Lower leg skin (tissue), 4 donors: ENCODE measurements around the gene PLA2G4E. TPM values are rescaled to one million over a fixed set of nuclear protein-coding genes. Genes with fewer than 3 reads are reported as not detected.

ENCODE experiments used
- DNase-seq, 2 donors: peaks; one replicate each; pipeline ENCODE4 v3.0.0-alpha.2; 2019; ENCODE audit warnings: low spot score in 2 of 2
- H3K4me3 ChIP-seq: fragments of 200-600 bp; sonication (generic); 2 replicates; pipeline ENCODE4 v1.5.1; 2017; ENCODE audit warnings: mild to moderate bottlenecking, low read depth; ENCODE audit not compliant: poor library complexity, severe bottlenecking
- POLR2A ChIP-seq, 2 donors: fragments of 450-650 bp; IDR thresholded peaks; one replicate each; pipeline ENCODE4 v1.6.1; 2016 to 2017; ENCODE audit warnings: antibody characterized with exemption in 2 of 2, mild to moderate bottlenecking in 1 of 2, moderate library complexity in 1 of 2
- WGBS, 2 donors: methylation state at CpG; one replicate each; pipeline ENCODE4 v1.1.5; 2018; 5-methylcytosine and 5-hydroxymethylcytosine counted together
- intact Hi-C: fragments of 100-400 bp; cut with DNase I; formaldehyde crosslinking; loops from one replicate; pipeline ENCODE4 v1.15.0; 2023; ENCODE audit warnings: low total_unique reads
- total RNA-seq, 4 donors: library from RNA; depleted of rRNA; stranded (reverse); fragments of >200 nt; gene quantifications; one replicate each; pipeline ENCODE4 v1.1.0, GENCODE V29; 2016
- TF ChIP-seq, protein P1 (sequence below), 3 donors: fragments of 450-650 bp; IDR thresholded peaks; one replicate each; pipeline ENCODE4 v1.5.1; 2016; ENCODE audit warnings: antibody characterized with exemption in 3 of 3, mild to moderate bottlenecking in 3 of 3, moderate library complexity in 2 of 3

Gene PLA2G4E
- total RNA-seq, 4 donors from 2014 or later, result 49.8 to 67.2 (median 51.5) TPM

- DNase-seq, result peak; percentile 36 to 81
- no peak for TF ChIP-seq POLR2A (IDR thresholded peaks at IDR 0.05)
- TF ChIP-seq, protein P1, sequence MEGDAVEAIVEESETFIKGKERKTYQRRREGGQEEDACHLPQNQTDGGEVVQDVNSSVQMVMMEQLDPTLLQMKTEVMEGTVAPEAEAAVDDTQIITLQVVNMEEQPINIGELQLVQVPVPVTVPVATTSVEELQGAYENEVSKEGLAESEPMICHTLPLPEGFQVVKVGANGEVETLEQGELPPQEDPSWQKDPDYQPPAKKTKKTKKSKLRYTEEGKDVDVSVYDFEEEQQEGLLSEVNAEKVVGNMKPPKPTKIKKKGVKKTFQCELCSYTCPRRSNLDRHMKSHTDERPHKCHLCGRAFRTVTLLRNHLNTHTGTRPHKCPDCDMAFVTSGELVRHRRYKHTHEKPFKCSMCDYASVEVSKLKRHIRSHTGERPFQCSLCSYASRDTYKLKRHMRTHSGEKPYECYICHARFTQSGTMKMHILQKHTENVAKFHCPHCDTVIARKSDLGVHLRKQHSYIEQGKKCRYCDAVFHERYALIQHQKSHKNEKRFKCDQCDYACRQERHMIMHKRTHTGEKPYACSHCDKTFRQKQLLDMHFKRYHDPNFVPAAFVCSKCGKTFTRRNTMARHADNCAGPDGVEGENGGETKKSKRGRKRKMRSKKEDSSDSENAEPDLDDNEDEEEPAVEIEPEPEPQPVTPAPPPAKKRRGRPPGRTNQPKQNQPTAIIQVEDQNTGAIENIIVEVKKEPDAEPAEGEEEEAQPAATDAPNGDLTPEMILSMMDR (IDR thresholded peaks at IDR 0.05), result no peak
- 35 to 52% methylated on average over 5 of the region's 5 CpGs for WGBS, 2 donors
- intact Hi-C loops, result no loop called here
- no peak overlapping the region for H3K4me3 ChIP-seq
Measured at GRCh38 chr15:41950489-41950888, 70.4 kb downstream of the PLA2G4E start.

DNA sequence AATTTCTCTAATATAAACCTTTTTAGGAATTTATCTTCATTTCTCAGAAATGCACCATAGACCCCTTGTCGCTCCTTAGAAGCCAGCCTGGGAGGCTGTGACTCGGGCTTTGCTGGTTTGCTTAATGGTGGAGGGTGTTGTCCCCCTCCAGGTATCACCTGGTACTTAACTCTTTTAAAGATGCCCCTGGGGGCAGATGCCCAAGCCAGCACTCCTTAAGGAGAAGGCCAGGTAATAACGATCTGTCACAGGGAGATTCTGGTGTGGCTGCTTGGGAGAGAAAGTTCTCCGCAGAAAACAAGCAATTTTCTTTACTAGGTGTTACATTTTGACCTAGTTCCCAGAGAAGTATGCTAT is 70.7 kb downstream of the PLA2G4E start:
- peak in 1 of 2 donors; percentile 36 for DNase-seq
- TF ChIP-seq, protein P1 (IDR thresholded peaks at IDR 0.05), result no peak
- TF ChIP-seq POLR2A (IDR thresholded peaks at IDR 0.05), result no peak
- intact Hi-C loops, result no loop called here
- WGBS, 2 donors, result 73 to 79% methylated on average over 4 of the region's 4 CpGs
- H3K4me3 ChIP-seq, result no peak overlapping the region

DNA sequence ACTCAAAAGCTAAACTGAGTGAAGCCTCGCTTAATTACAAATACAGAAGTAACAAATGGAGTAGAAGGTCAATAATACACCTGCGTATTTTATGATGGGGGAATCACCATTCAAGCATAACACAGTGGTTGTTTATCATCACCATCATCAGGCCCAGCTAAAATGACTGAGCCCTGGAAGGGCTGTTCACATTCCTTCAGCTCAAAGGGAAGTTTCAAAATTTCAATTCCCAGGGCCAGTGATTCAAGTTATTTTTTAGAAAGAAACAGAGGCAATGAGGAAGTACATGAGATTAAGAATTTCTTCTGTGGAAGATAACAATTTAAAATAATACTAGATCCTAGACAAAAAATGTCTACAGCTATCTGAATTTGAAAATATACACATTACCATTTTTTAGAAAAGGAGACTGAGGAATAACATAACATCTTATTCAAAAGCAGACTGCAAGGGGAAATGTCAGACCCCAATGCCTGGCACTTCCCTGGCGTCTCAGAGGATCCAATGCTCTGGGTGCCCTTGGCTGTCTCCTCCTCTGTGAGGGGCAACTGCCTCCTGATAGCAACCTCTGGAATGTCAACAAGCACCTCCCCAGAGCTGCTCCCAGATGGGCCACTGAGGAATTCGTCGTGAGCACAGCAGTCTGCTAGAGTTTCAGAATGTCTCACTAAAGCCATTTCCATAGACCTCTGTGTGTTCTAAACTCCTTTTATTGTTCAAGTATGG is 71.3 kb downstream of the PLA2G4E start:
- DNase-seq, result peak in 1 of 2 donors; percentile 50

DNA sequence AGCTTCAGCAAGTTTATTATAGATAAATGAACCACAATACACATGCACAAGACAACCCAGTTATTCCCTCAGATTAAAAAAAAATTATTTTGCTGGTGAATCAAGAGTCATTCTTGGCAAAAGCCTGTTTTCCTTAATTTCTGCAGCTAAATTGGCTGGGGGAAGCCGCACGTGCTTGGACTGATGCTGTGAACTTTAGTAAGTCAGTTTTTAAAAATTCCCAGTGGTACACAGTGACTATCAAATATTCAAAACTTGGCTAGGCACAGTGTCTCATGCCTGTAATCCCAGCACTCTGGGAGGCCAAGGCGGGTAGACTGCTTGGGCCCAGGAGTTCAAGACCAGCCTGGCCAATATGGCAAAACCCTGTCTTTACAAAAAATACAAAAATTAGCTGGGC is 72.4 kb downstream of the PLA2G4E start:
- DNase-seq, result peak; percentile 71 to 89
- H3K4me3 ChIP-seq, result no peak overlapping the region
- intact Hi-C loops, result no loop called here
- 58 to 66% methylated on average over 3 of the region's 3 CpGs for WGBS, 2 donors
- TF ChIP-seq POLR2A (IDR thresholded peaks at IDR 0.05), result no peak
- TF ChIP-seq, protein P1 (IDR thresholded peaks at IDR 0.05), result no peak

More for the DNA sequence above, 71.3 kb downstream of the PLA2G4E start:
- TF ChIP-seq POLR2A (IDR thresholded peaks at IDR 0.05), result no peak
- TF ChIP-seq, protein P1 (IDR thresholded peaks at IDR 0.05), result no peak
- no peak overlapping the region for H3K4me3 ChIP-seq
- intact Hi-C loops, result no loop called here
- WGBS, 2 donors, result 82 to 85% methylated on average over 5 of the region's 5 CpGs

DNA sequence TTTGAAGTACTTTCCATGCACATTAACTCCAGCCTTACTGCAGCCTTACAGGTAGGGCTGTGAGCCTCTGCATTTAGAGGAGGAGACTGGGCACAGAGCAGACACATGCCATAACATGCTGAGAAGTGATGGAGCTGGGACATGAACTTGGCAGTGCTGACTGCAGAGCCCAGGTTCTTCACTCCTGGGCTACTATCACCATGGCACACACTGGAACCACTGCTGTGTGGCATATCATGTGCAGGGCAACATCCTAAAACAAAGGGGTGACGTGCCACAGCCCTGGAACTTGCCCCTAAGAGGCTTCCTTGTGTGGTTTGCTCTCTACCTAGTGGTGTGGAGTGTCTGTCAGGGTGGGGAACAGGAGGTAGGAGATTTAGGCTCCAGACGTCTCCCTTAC is 73.9 kb downstream of the PLA2G4E start:
- TF ChIP-seq, protein P1 (IDR thresholded peaks at IDR 0.05), result no peak
- TF ChIP-seq POLR2A (IDR thresholded peaks at IDR 0.05), result no peak
- WGBS, 2 donors, result 57 to 69% methylated on average over 2 of the region's 2 CpGs
- H3K4me3 ChIP-seq, result no peak overlapping the region
- intact Hi-C loops, result no loop called here
- DNase-seq, result peak in 1 of 2 donors; percentile 82

- intact Hi-C loops, result no loop called here
- DNase-seq, result peak in 1 of 2 donors; percentile 73
- WGBS, 2 donors, result 86 to 88% methylated on average over 7 to 11 of the region's 11 CpGs
Measured at GRCh38 chr15:41945731-41946130, 75.1 kb downstream of the PLA2G4E start.

More at GRCh38 chr15:41945731-41946130, 75.1 kb downstream of the PLA2G4E start:
- TF ChIP-seq, protein P1 (IDR thresholded peaks at IDR 0.05), result no peak
- no peak for TF ChIP-seq POLR2A (IDR thresholded peaks at IDR 0.05)
- H3K4me3 ChIP-seq, result no peak overlapping the region
